Left cardiac atrium (tissue), 4 donors: ENCODE results near the gene CAPZB. TPM values are rescaled to one million over a fixed set of nuclear protein-coding genes. Genes with fewer than 3 reads are reported as not detected.
"Not testable (repeated sequence)": the region's sequence is repeated elsewhere in the genome, so short reads cannot be mapped to it uniquely, and the experiment has no call there.

Source experiments
- ATAC-seq, 2 donors: fragments of 200-7000 bp; cut with Tn5 transposase; one replicate each; pipeline ENCODE4 v1.9.1; 2020; ENCODE audit warnings: mild to moderate bottlenecking in 2 of 2, moderate library complexity in 2 of 2
- DNase-seq: peaks from one replicate; pipeline ENCODE4 v3.0.0-alpha.2; 2020
- intact Hi-C, 2 donors: fragments of 100-400 bp; cut with DNase I; formaldehyde crosslinking; loops; one replicate each; pipeline versions ENCODE4 v1.14.1 to v1.15.1; 2022 to 2023
- long read RNA-seq: library from polyadenylated mRNA; unstranded; transcript quantifications from one replicate; pipeline ENCODE4 v2.0.0, GENCODE V29; 2021
- total RNA-seq, 2 donors: library from RNA; stranded (reverse); fragmentation: NEBNext Ultra II Directional; extraction: Animal tissue kit (Norgen Biotek cat#: 25700); gene quantifications; one replicate each; pipeline ENCODE4 v1.2.1, GENCODE V29; 2021
- donor health status: DM: no; HTN: yes; CAD: no.
- donor health status: DM: no; HTN: yes; CAD: no; lungs with severe emphysema.
- donor health status: DM: yes; HTN: yes; CAD: no.
- donor health status: Dilated cardiomyopathy.

The CAPZB gene
- 100 to 1,000 TPM; 227 to 254 TPM for total RNA-seq
- long read RNA-seq, transcript CAPZB-201 (9 exons, 858 nt), result minor isoform, 82 of 221 reads
- long read RNA-seq, transcript CAPZB-203 (10 exons, 1,686 nt), result major isoform, 119 of 221 reads
- long read RNA-seq, partial matches to known transcripts, result 4 of 221 reads
- long read RNA-seq, other reads (novel, unspliced or antisense), result 14 of 221 reads

GRCh38 chr1:19485362-19486187 lies at the start of gene CAPZB:
CAPZB (minus strand) TSS chr1:19485539; CDS start chr1:19485438, 101 bp downstream.
- peak; percentile 97 for DNase-seq
- intact Hi-C loops, result loop anchor here (10.0 kb wide), 2 partner anchors 109 to 169 kb away; a partner anchor contains a TSS
- peak; percentile 92 to 94 for ATAC-seq

DNA sequence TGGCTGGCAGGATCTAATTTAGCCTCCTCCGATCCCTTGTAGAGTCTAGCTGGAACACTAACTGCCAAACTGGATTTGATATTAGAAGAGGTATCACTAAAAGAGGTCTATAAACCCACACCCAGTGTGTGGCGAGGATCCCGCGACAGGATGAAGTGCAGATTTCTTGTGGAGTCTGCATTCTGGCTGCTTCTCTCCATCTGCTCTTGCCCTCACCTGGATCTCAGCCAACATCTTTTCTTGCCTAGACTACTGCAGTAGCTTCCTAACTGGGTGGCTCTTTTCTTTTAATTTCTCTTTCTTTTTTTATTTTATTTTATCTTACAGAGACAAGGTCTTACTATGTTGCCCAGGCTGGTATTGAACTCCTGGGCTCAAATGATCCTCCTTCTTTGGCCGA lies 48.9 kb upstream of the CAPZB start:
- ATAC-seq, result no peak
- intact Hi-C loops, result no loop called here
- DNase-seq, result no peak

DNA sequence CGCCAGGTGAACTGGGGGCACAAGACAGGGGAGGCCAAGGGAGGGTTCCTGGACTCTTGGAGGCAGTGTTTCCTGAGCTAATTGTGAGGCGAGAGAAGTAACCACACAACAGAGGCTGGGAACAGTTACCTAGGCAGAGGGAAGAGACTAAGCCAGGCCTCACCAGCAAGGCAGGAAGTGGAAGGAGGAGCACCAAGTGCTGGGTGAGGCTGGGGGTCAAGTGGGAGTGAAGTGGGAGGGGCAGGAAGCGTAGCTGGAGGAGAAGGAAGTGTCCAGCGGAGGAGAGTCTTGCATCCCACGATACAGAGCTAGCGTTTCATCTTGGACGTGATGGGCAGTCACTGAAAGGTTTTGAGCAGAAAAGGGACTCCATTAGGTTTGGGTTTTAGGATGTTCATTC lies 48.3 kb upstream of the CAPZB start:
- intact Hi-C loops, result no loop called here
- DNase-seq (peak; percentile 52), ATAC-seq (peak in 1 of 2 donors; percentile 80)

DNA sequence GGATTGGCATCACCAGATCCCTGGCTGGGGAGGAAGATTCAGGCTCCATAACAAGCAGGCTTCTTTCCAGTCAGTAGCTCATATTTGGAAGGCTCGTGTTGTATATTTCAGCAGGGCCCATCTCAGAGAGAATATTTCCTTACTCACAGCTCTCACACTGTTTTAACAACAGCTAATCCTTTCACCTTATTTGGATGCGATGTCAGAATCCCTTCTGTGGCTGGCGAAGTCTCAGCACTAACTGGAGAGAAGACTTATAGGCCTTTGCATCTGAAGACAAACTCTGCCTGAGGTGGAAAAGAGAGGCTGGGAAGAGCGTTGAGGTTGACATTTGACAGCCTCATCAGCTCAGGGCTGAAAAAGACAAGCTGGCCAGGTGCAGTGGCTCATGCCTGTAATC lies 47.2 kb upstream of the CAPZB start:
- no peak for DNase-seq
- intact Hi-C loops, result no loop called here
- no peak for ATAC-seq

DNA sequence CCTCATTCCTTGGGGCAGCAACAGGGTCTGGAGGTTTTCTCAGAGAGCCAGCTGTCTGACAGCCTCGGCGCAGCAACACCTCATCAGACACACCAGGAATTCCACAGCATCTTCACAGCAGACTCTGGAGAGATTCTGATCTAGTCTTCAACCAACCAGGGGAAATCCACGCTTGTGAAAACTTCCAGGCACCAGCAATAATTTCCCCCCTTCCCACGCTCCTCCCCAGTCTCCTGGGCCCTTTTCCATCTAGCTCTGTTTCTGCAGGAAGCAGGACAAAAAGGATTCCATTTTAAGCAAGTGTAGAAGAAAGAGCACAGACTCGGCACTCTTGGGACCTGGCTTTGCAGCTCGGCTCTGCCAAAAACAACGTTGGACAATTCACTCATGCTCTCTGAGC lies 44.3 kb upstream of the CAPZB start:
- ATAC-seq (peak; percentile 34 to 52), DNase-seq (no peak)
- intact Hi-C loops, result no loop called here

GRCh38 chr1:19528438-19528837 lies 43.1 kb upstream of the CAPZB start:
- intact Hi-C loops, result no loop called here
- DNase-seq (no peak), ATAC-seq (no peak)

- ATAC-seq (no peak), DNase-seq (no peak)
- intact Hi-C loops, result no loop called here
Observed at GRCh38 chr1:19525607-19526545, 40.5 kb upstream of the CAPZB start.

- ATAC-seq, result no peak
Observed at GRCh38 chr1:19524791-19525190, 39.5 kb upstream of the CAPZB start.

DNA sequence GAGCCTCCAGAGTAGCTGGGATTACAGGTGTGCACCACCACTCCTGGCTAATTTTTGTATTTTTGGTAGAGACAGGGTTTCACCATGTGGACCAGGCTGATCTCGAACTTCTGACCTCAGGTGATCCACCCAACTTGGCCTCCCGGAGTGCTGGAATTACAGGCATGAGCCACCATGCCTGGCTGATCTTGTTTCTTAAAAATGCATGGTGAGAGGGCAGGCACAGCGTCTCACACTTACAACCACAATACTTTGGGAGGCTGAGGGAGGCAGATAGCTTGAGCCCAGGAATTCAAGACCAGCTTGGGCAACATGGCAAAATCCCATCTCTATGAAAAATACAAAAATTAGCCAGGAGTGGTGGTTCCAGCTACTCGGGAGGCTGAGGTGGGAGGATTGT lies 37.2 kb upstream of the CAPZB start:
- intact Hi-C loops, ATAC-seq, DNase-seq: not testable (repeated sequence)

More at GRCh38 chr1:19524791-19525190, 39.5 kb upstream of the CAPZB start:
- intact Hi-C loops, result no loop called here
- DNase-seq, result no peak

DNA sequence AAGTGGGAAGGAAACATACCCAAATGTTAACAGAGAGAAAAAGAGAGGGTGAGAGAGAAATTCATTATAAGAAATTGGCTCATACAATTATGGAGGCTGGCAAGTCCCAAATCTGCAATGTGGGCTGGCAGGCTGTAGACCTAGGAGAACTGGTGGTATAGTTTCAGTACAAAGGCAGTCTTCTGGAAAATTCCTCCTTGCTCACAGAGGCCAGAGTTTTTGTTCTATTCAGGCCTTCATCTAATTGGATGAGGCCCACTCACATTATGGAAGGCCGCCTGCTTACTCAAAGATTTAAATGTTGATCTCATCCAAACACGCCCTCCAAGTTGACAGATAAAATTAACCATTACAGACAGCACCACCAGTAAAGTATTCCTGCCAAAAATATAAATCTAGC lies 36.1 kb upstream of the CAPZB start:
- DNase-seq (no peak), ATAC-seq (no peak)
- intact Hi-C loops, result no loop called here

GRCh38 chr1:19517017-19517416 lies 31.7 kb upstream of the CAPZB start:
- intact Hi-C loops, result no loop called here
- no peak for DNase-seq

DNA sequence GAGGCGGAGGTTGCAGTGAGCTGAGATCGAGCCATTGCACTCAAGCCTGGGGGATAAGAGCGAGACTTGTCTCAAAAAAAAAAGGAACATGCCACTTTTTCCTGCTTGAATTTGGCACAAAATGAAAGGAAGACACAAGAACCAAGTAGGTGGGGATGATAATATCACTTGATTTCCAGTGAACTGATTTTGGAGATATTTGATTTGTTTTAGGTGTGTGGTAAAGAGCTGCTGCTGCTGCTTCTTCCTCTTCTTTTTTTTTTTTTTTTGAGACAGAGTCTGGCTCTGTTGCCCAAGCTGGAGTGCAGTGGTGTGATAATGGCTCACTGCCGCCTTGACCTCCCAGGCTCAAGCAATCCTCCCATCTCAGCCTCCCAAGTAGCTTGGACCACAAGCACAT lies 29.9 kb upstream of the CAPZB start:
- DNase-seq (no peak), ATAC-seq (no peak)
- intact Hi-C loops, result no loop called here

More at GRCh38 chr1:19517017-19517416, 31.7 kb upstream of the CAPZB start:
- ATAC-seq, result no peak

GRCh38 chr1:19514391-19514831 lies 29.1 kb upstream of the CAPZB start:
- ATAC-seq, result peak; percentile 89 to 92
- no peak for DNase-seq
- intact Hi-C loops, result no loop called here

DNA sequence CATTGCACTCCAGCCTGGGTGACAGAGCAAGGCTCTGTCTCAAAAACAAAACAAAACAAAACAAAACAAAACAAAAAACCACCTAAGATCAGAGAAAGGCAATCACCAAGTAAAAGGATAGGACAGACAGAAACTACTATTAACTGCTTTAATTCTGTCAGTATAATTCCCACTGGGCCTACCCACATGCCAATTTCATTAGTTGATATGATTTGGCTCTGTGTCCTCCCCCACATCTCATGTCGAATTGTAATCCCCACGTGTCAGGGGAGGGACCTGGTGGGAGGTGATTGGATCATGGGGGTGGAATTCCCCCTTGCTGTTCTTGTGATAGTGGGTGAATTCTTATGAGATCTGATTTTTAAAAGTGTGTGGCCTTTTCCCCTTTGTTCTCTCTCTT lies 27.2 kb upstream of the CAPZB start:
- ATAC-seq, result no peak
- intact Hi-C loops, result no loop called here
- no peak for DNase-seq

GRCh38 chr1:19511116-19511515 lies 25.8 kb upstream of the CAPZB start:
- no peak for DNase-seq
- intact Hi-C loops, result no loop called here
- ATAC-seq, result no peak

DNA sequence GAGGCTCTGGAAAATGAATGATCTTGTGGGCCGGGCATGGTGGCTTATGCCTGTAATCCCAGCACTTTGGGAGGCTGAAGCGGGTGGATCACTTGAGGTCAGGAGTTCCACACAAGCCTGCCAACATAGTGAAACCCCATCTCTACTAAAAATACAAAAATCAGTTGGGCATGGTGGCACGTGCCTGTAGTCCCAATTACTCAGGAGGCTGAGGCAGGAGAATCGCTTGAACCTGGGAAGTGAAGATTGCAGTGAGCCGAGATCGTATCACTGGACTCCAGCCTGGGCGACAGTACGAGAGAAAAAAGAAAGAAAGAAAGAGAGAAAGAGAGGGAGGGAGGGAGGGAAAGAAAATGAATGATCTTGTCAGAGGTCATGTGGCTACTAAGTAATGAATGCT lies 24.3 kb upstream of the CAPZB start:
- not testable (repeated sequence) for ATAC-seq, DNase-seq
- intact Hi-C loops, result loop anchor here in 1 of 2 donors (5.0 kb wide), 1 partner anchor 53 kb away; no protein-coding TSS in a partner anchor

DNA sequence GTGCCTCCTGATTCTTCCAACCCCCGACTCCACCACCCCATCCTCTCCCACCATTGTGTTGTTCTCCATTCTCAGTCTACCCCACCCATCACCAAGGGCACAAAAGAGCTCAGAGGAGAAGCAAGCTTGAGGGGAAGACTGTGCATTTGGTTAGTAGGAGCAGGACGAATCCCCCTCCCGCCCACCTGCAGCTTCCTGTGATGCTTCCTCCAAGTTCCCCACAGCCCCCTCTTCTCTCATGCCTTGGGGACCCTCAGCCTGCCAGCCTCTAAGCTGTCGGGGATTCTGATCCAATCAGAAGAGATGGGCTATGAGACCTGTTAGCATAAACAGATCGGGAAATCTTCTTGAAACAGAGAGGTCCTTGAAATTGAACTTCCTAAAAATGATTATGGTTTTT lies 22.2 kb upstream of the CAPZB start:
- DNase-seq (no peak), ATAC-seq (no peak)
- intact Hi-C loops, result loop anchor here in 1 of 2 donors (5.0 kb wide), 1 partner anchor 55 kb away; no protein-coding TSS in a partner anchor

GRCh38 chr1:19505693-19506457 lies 20.5 kb upstream of the CAPZB start:
- ATAC-seq (peak; percentile 21 to 62), DNase-seq (peak; percentile 36)
- intact Hi-C loops, result loop anchor here in 1 of 2 donors (5.0 kb wide), 1 partner anchor 56 kb away; no protein-coding TSS in a partner anchor
